Natural killer cell (primary cell): Measurements from ENCODE around the gene MVB12B. TPM values are rescaled to one million over a fixed set of nuclear protein-coding genes. Genes with fewer than 3 reads are reported as not detected.

Experiments
- ATAC-seq, 3 donors: fragments of 150-1000 bp in 2 of 3; fragments of 200-7000 bp in 1 of 3; cut with Tn5 transposase; 1 replicate in 1 of 3; 2 replicates in 2 of 3; pipeline ENCODE4 v1.10.0; 2021; ENCODE audit warnings: mild to moderate bottlenecking in 2 of 3, moderate library complexity in 2 of 3
- DNase-seq, 2 donors: peaks; one replicate each; pipeline versions ENCODE4 v3.0.0 to v3.0.0-alpha.2; 2013 to 2021; ENCODE audit warnings: mixed read lengths in 1 of 2
- H3K27ac ChIP-seq: one replicate; pipeline ENCODE4 v1.5.1; 2013; ENCODE audit warnings: mild to moderate bottlenecking, low read length
- H3K27me3 ChIP-seq: one replicate; pipeline ENCODE4 v1.6.1; 2013; ENCODE audit warnings: low read length; ENCODE audit not compliant: control insufficient read depth, insufficient read depth
- H3K36me3 ChIP-seq: one replicate; pipeline ENCODE4 v1.6.1; 2013; ENCODE audit warnings: low read length; ENCODE audit not compliant: control insufficient read depth, insufficient read depth
- H3K4me1 ChIP-seq: one replicate; pipeline ENCODE4 v1.6.1; 2013; ENCODE audit warnings: low read length; ENCODE audit not compliant: control insufficient read depth, insufficient read depth
- H3K4me3 ChIP-seq: one replicate; pipeline ENCODE4 v1.5.1; 2013; ENCODE audit warnings: low read length
- H3K9me3 ChIP-seq: one replicate; pipeline ENCODE4 v1.6.1; 2013; ENCODE audit warnings: low read length; ENCODE audit not compliant: control insufficient read depth, insufficient read depth
- H3K27ac Mint-ChIP-seq, 2 donors: one replicate each; pipeline ENCODE4 v1.8.0; 2022; ENCODE audit warnings: mild to moderate bottlenecking in 2 of 2, mixed read lengths in 2 of 2, moderate library complexity in 1 of 2
- H3K27me3 Mint-ChIP-seq, 2 donors: one replicate each; pipeline ENCODE4 v1.8.0; 2022; ENCODE audit warnings: low read depth in 2 of 2, mixed read lengths in 2 of 2
- H3K36me3 Mint-ChIP-seq: one replicate; pipeline ENCODE4 v1.8.0; 2022; ENCODE audit warnings: mixed read lengths
- H3K4me1 Mint-ChIP-seq, 2 donors: one replicate each; pipeline ENCODE4 v1.8.0; 2022; ENCODE audit warnings: mixed read lengths in 2 of 2
- H3K4me3 Mint-ChIP-seq: one replicate; pipeline ENCODE4 v1.8.0; 2022; ENCODE audit warnings: mild to moderate bottlenecking, moderate library complexity, mixed read lengths
- H3K9me3 Mint-ChIP-seq, 2 donors: one replicate each; pipeline ENCODE4 v1.8.0; 2022; ENCODE audit warnings: mixed read lengths in 2 of 2
- WGBS: methylation state at CpG from one replicate; pipeline ENCODE4 v1.1.7; 2013; ENCODE audit warnings: missing lambda C conversion rate; ENCODE audit not compliant: insufficient coverage; 5-methylcytosine and 5-hydroxymethylcytosine counted together
- intact Hi-C: fragments of 100-400 bp; cut with micrococcal nuclease; formaldehyde crosslinking; loops from one replicate; pipeline ENCODE4 v1.14.2; 2022
- total RNA-seq, 4 donors: library from RNA; stranded (reverse); fragments of 120-200 nt in 1 of 4; gene quantifications; one replicate each; pipeline versions ENCODE4 v1.2.3 to v1.2.4, GENCODE V29; 2013 to 2022
- TF ChIP-seq, protein P1 (sequence below): fragments of 200-600 bp; IDR thresholded peaks from one replicate; pipeline ENCODE4 v1.8.0; 2022; ENCODE audit warnings: antibody characterized with exemption

MVB12B gene
- total RNA-seq, 3 donors from 2014 or later (not counting 1 experiment from before 2014, with no cell fraction given) = 2.0 to 13.0 (median 7.8) TPM

DNA sequence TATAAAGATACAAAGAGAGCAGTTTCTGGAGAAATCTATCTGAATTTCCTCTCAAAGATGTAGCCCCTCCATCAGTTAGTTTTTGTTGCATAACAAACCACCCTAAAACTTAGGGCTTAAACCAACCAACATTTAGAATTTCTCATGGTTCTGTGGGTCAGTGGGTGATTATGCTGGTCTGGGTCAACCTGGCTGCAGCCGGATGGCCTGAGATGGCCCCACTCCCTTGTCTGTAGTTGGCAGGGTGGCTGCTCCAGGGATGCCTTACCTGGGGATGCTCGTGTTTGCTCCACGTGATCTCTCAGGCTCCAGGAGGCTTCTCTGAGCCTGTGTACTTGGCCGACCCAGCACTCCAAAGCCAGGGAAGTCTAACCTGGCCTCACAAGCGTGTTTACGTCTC, 139.3 kb downstream of the MVB12B start:
- intact Hi-C loops = no loop called here
- no peak for ATAC-seq

DNA sequence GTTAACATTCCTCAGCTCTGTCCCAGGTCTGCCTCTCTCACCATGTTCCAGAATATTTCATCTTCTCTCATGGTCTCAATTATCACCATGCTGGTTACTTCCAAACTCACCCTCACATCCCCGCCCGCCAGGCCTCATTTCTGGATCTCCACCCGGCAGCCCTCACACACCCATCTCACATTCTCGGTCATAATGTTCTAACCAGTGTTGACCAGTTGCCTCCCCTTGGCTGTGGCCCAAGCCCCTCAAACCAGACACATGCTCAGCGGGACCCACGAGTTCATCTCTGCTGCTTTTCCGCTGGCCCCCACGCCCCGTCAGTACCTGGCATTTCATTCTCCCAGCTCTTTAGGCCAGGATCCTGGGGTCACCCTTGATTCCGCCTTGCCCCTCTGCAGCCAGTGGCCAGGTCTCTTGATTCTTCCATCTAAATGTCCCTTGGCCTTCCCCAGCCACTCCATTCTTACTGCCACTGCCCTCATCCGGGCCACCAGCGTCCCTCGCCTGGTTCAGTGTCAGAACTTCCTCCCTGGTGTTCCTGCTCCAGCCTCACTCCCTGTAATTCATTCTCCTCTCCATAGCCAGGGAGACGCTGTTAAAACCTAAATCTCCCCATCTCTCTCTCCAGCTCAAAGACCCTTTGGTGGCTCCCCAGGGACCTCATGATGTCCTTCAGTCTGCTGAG, 141.7 kb downstream of the MVB12B start:
- ATAC-seq = no peak
- Histone ChIP-seq H3K9me3 (no peaks in the 10 kb centered on the region), H3K27ac (peak overlapping the region; percentile 86), H3K4me3 (no peak overlapping the region), H3K36me3 (no peaks in the 10 kb centered on the region), H3K4me1 (peaks cover 53% of the 10 kb centered on the region), H3K27me3 (no peaks in the 10 kb centered on the region)
- H3K27ac Mint-ChIP-seq = peak overlapping the region; percentile 93 to 94
- DNase-seq = no peak
- peak overlapping the region; percentile 6 for H3K4me3 Mint-ChIP-seq
- WGBS = 92% methylated on average over 14 of the region's 14 CpGs
- peaks cover 67 to 76% of the 10 kb centered on the region in 2 donors for H3K4me1 Mint-ChIP-seq
- TF ChIP-seq, protein P1, sequence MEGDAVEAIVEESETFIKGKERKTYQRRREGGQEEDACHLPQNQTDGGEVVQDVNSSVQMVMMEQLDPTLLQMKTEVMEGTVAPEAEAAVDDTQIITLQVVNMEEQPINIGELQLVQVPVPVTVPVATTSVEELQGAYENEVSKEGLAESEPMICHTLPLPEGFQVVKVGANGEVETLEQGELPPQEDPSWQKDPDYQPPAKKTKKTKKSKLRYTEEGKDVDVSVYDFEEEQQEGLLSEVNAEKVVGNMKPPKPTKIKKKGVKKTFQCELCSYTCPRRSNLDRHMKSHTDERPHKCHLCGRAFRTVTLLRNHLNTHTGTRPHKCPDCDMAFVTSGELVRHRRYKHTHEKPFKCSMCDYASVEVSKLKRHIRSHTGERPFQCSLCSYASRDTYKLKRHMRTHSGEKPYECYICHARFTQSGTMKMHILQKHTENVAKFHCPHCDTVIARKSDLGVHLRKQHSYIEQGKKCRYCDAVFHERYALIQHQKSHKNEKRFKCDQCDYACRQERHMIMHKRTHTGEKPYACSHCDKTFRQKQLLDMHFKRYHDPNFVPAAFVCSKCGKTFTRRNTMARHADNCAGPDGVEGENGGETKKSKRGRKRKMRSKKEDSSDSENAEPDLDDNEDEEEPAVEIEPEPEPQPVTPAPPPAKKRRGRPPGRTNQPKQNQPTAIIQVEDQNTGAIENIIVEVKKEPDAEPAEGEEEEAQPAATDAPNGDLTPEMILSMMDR = no peak
- H3K36me3 Mint-ChIP-seq = no peaks in the 10 kb centered on the region
- intact Hi-C loops = no loop called here
- H3K27me3 Mint-ChIP-seq = peaks cover 0 to 4% of the 10 kb centered on the region in 2 donors
- H3K9me3 Mint-ChIP-seq = no peaks in the 10 kb centered on the region

More for the DNA sequence above, 139.3 kb downstream of the MVB12B start:
- 96% methylated on average over 6 of the region's 6 CpGs for WGBS
- Histone ChIP-seq H3K9me3 (no peaks in the 10 kb centered on the region), H3K4me1 (peaks cover 30% of the 10 kb centered on the region), H3K4me3 (no peak overlapping the region), H3K27me3 (no peaks in the 10 kb centered on the region), H3K36me3 (no peaks in the 10 kb centered on the region), H3K27ac (no peak overlapping the region)
- DNase-seq = no peak
- Mint-ChIP-seq H3K27me3 (peaks cover 0 to 4% of the 10 kb centered on the region in 2 donors), H3K27ac (no peak overlapping the region), H3K36me3 (no peaks in the 10 kb centered on the region), H3K4me3 (no peak overlapping the region), H3K4me1 (peaks cover 44 to 52% of the 10 kb centered on the region in 2 donors), H3K9me3 (no peaks in the 10 kb centered on the region)
- TF ChIP-seq, protein P1 = no peak

DNA sequence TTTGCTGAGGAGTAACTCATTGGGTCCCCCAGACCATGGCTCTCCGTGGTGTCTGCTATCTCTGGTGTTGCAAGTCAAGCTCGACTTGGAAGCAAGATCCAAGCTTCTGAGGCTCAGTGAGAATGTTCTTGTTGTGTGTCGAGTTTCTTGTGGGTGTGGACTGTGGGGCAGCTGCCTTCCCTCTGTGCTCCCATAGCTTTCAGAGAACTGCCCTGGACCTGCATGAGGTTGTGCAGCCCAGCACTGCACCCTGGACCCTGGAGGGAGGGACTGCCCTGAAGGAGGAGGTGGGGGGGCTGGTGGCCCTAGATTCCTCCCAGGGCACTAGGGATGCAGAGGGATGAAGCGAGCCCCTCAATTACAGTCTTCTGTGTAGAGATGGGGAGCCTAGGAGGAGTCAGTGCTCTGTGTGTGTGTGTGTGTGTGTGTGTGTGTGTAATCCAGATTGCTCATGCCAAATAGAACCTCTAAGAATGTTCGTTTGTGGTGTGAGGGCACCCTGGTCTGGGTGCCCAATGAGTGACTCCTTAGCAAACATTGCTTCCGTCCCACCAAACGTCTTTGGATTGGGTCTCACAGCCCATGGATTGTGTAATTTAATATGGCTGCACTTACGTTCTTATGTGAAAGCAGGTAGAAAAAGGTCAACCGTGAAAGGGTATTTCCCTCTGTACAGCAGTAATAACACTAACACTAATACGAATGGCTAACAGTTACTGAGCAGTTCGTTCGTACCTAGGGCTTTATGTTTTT, 143.8 kb downstream of the MVB12B start:
- DNase-seq (peak in 1 of 2 donors; percentile 66), ATAC-seq (peak; percentile 50 to 60 (median 57))
- no peaks in the 10 kb centered on the region for H3K36me3 ChIP-seq
- no peaks in the 10 kb centered on the region for H3K27me3 ChIP-seq
- Mint-ChIP-seq H3K4me1 (peaks cover 71 to 72% of the 10 kb centered on the region in 2 donors), H3K27me3 (peaks cover 0 to 7% of the 10 kb centered on the region in 2 donors), H3K9me3 (no peaks in the 10 kb centered on the region), H3K36me3 (no peaks in the 10 kb centered on the region), H3K27ac (peak overlapping the region; percentile 93 to 94), H3K4me3 (peak overlapping the region; percentile 82)
- intact Hi-C loops = loop anchor here (5.0 kb wide), 1 partner anchor 167 kb away; no protein-coding TSS in a partner anchor
- H3K9me3 ChIP-seq = no peaks in the 10 kb centered on the region
- H3K4me3 ChIP-seq = no peak overlapping the region
- 32% methylated on average over 7 of the region's 12 CpGs for WGBS
- TF ChIP-seq, protein P1 = no peak
- peaks cover 68% of the 10 kb centered on the region for H3K4me1 ChIP-seq
- H3K27ac ChIP-seq = peak overlapping the region; percentile 86
